PFSK-1 (cell line): ENCODE results near the gene ITIH5.

ENCODE experiments used
- FOXP2 ChIP-seq: optimal IDR thresholded peaks from 2 replicates; pipeline ENCODE3; 2011; ENCODE audit warnings: borderline replicate concordance, control low read depth, inconsistent platforms; ENCODE audit not compliant: insufficient read depth; ENCODE audit errors: extremely low read length, extremely low read depth
- POLR2AphosphoS5 ChIP-seq: IDR thresholded peaks from 2 replicates; pipeline ENCODE4 v1.6.1; 2012; ENCODE audit warnings: low read depth, mild to moderate bottlenecking, control low read depth, low read length, moderate library complexity
- SIN3A ChIP-seq: IDR thresholded peaks from 2 replicates; pipeline ENCODE4 v1.6.1; 2012; ENCODE audit warnings: mild to moderate bottlenecking, low read length, moderate library complexity, borderline replicate concordance; ENCODE audit not compliant: insufficient read depth
- TAF1 ChIP-seq: IDR thresholded peaks from 2 replicates; pipeline ENCODE4 v1.6.1; 2012; ENCODE audit warnings: low read length, control low read depth, borderline replicate concordance; ENCODE audit not compliant: insufficient read depth
- TF ChIP-seq, protein P1 (sequence below), 2 experiments: IDR thresholded peaks; 2 replicates each; pipeline versions ENCODE4 v1.6.1 to v1.8.0; 2011 to 2012; ENCODE audit warnings: low read depth in 2 of 2, low read length in 2 of 2, control low read depth in 1 of 2, inconsistent platforms in 1 of 2, mild to moderate bottlenecking in 1 of 2, moderate library complexity in 1 of 2; ENCODE audit not compliant: insufficient read depth in 1 of 2

The ITIH5 gene

GRCh38 chr10:7542189-7542914, 124.4 kb downstream of the ITIH5 start:
- TF ChIP-seq POLR2AphosphoS5: no peak
- TF ChIP-seq TAF1: no peak
- no peak for TF ChIP-seq SIN3A
- TF ChIP-seq FOXP2: no peak
- TF ChIP-seq, protein P1, sequence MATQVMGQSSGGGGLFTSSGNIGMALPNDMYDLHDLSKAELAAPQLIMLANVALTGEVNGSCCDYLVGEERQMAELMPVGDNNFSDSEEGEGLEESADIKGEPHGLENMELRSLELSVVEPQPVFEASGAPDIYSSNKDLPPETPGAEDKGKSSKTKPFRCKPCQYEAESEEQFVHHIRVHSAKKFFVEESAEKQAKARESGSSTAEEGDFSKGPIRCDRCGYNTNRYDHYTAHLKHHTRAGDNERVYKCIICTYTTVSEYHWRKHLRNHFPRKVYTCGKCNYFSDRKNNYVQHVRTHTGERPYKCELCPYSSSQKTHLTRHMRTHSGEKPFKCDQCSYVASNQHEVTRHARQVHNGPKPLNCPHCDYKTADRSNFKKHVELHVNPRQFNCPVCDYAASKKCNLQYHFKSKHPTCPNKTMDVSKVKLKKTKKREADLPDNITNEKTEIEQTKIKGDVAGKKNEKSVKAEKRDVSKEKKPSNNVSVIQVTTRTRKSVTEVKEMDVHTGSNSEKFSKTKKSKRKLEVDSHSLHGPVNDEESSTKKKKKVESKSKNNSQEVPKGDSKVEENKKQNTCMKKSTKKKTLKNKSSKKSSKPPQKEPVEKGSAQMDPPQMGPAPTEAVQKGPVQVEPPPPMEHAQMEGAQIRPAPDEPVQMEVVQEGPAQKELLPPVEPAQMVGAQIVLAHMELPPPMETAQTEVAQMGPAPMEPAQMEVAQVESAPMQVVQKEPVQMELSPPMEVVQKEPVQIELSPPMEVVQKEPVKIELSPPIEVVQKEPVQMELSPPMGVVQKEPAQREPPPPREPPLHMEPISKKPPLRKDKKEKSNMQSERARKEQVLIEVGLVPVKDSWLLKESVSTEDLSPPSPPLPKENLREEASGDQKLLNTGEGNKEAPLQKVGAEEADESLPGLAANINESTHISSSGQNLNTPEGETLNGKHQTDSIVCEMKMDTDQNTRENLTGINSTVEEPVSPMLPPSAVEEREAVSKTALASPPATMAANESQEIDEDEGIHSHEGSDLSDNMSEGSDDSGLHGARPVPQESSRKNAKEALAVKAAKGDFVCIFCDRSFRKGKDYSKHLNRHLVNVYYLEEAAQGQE (IDR thresholded peaks at IDR 0.05; ENCODE audit: insufficient read depth in 1 of 2, low read depth in 2 of 2, low read length in 2 of 2): no peak

DNA sequence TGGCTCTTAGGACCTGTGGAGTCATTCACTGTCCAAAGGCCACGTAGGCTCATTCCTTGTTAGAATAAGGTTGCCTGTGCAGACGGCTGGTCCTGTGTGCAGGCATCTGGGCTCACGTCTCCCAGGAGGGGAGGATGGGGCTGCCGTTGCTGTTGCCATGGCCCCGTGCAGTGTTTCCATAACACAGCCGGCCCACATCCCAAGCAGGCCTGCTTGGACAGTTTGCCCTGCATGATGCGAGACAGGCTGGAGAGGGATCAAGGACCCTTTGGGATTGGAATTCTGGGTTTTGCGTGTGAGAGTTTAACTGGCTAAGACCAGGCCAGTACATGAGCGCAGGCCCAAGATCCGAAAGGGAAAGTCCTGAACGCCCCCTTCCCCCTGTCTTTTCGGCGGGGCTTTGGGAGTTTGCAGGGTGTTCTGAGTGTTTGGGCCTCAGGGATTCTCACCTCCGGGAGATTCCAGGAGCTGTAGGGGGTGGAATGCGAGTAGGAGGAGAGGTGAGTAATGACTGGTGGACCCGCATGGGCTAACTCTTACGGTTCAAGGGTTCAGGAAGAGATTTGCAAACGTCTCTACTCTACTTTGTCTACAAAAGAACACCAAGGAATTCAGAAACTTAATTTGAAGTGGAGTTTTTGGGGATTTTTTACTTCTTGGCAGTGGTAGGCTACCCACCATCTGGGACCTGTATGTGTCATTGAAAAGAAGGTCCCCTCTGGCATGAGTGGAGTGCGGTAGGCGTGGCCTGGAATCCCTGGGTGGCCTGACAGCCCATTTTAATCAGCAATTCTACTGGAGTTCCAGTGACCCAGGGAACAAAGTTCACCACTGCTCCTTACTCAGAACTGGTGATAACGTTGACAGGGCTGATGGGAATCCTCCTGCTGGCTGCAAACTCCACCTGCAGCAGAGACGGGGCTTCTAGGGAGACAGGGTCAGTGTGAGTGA, 125.4 kb downstream of the ITIH5 start:
- no peak for TF ChIP-seq SIN3A
- TF ChIP-seq TAF1: no peak
- TF ChIP-seq POLR2AphosphoS5: no peak
- TF ChIP-seq FOXP2: no peak
- TF ChIP-seq, protein P1 (IDR thresholded peaks at IDR 0.05; ENCODE audit: insufficient read depth in 1 of 2, low read depth in 2 of 2, low read length in 2 of 2): no peak

GRCh38 chr10:7538970-7539654, 127.7 kb downstream of the ITIH5 start:
- no peak for TF ChIP-seq FOXP2
- no peak for TF ChIP-seq POLR2AphosphoS5
- TF ChIP-seq TAF1: no peak
- TF ChIP-seq SIN3A: no peak
- TF ChIP-seq, protein P1 (IDR thresholded peaks at IDR 0.05; ENCODE audit: insufficient read depth in 1 of 2, low read depth in 2 of 2, low read length in 2 of 2): no peak

- no peak for TF ChIP-seq SIN3A
- TF ChIP-seq, protein P1 (IDR thresholded peaks at IDR 0.05; ENCODE audit: insufficient read depth in 1 of 2, low read depth in 2 of 2, low read length in 2 of 2): no peak
- no peak for TF ChIP-seq TAF1
- no peak for TF ChIP-seq POLR2AphosphoS5
- TF ChIP-seq FOXP2: no peak
These were observed 129.6 kb downstream of the ITIH5 start for GRCh38 chr10:7537126-7537525.
